ENCODE measurements around the gene CFAP65. TPM values are rescaled to one million over a fixed set of nuclear protein-coding genes. Genes with fewer than 3 reads are reported as not detected.

CFAP65 gene
- total RNA-seq, 2 donors from 2014 or later, result 4.4 TPM; not detected in 1

- no peaks in the 10 kb centered on the region for H3K36me3 ChIP-seq
- DNase-seq (ENCODE audit: low spot score), result no peak
- H3K4me1 ChIP-seq (replicated peaks), result no peaks in the 10 kb centered on the region
- no peaks in the 10 kb centered on the region for H3K9me3 ChIP-seq
- TF ChIP-seq CTCF (IDR thresholded peaks at IDR 0.05) (no peak), POLR2AphosphoS5 (IDR thresholded peaks at IDR 0.05) (no peak), POLR2A (IDR thresholded peaks at IDR 0.05) (no peak)
- H3K4me3 ChIP-seq, result no peak overlapping the region
- no peaks in the 10 kb centered on the region for H3K27me3 ChIP-seq (replicated peaks; ENCODE audit: insufficient read depth)
- intact Hi-C loops (cut with DNase I), result no loop called here
- WGBS, result 81% methylated on average over 12 of the region's 13 CpGs
- H3K27ac ChIP-seq, result no peak overlapping the region
These were observed 12.1 kb downstream of the CFAP65 start for GRCh38 chr2:219028996-219029828.

GRCh38 chr2:219028141-219028540 is 13.2 kb downstream of the CFAP65 start:
- H3K9me3 ChIP-seq, result no peaks in the 10 kb centered on the region
- DNase-seq (ENCODE audit: low spot score), result no peak
- no peaks in the 10 kb centered on the region for H3K27me3 ChIP-seq (replicated peaks; ENCODE audit: insufficient read depth)
- no peak for TF ChIP-seq POLR2AphosphoS5 (IDR thresholded peaks at IDR 0.05)
- no peak for TF ChIP-seq POLR2A (IDR thresholded peaks at IDR 0.05)
- TF ChIP-seq CTCF (IDR thresholded peaks at IDR 0.05), result no peak
- no peaks in the 10 kb centered on the region for H3K4me1 ChIP-seq (replicated peaks)
- 78% methylated on average over 5 of the region's 5 CpGs for WGBS
- intact Hi-C loops (cut with DNase I), result no loop called here
- H3K27ac ChIP-seq, result no peak overlapping the region
- H3K36me3 ChIP-seq, result no peaks in the 10 kb centered on the region
- H3K4me3 ChIP-seq, result no peak overlapping the region

GRCh38 chr2:219027511-219028055 is 13.7 kb downstream of the CFAP65 start:
- no peak overlapping the region for H3K27ac ChIP-seq
- H3K27me3 ChIP-seq (replicated peaks; ENCODE audit: insufficient read depth), result no peaks in the 10 kb centered on the region
- no peaks in the 10 kb centered on the region for H3K9me3 ChIP-seq
- intact Hi-C loops (cut with DNase I), result no loop called here
- no peak for DNase-seq (ENCODE audit: low spot score)
- H3K36me3 ChIP-seq, result no peaks in the 10 kb centered on the region
- TF ChIP-seq POLR2A (IDR thresholded peaks at IDR 0.05), result no peak
- TF ChIP-seq CTCF (IDR thresholded peaks at IDR 0.05), result no peak
- no peak for TF ChIP-seq POLR2AphosphoS5 (IDR thresholded peaks at IDR 0.05)
- H3K4me1 ChIP-seq (replicated peaks), result no peaks in the 10 kb centered on the region
- WGBS, result 91% methylated on average over 22 of the region's 22 CpGs
- H3K4me3 ChIP-seq, result no peak overlapping the region

GRCh38 chr2:219026946-219027345 is 14.4 kb downstream of the CFAP65 start:
- 83% methylated on average over 7 of the region's 7 CpGs for WGBS
- TF ChIP-seq POLR2AphosphoS5 (IDR thresholded peaks at IDR 0.05), result no peak
- TF ChIP-seq CTCF (IDR thresholded peaks at IDR 0.05), result no peak
- Histone ChIP-seq H3K4me3 (no peak overlapping the region), H3K27ac (no peak overlapping the region), H3K9me3 (no peaks in the 10 kb centered on the region), H3K36me3 (no peaks in the 10 kb centered on the region), H3K4me1 (replicated peaks) (no peaks in the 10 kb centered on the region), H3K27me3 (replicated peaks; ENCODE audit: insufficient read depth) (no peaks in the 10 kb centered on the region)
- no peak for DNase-seq (ENCODE audit: low spot score)
- intact Hi-C loops (cut with DNase I), result no loop called here
